B cell (primary cell): ENCODE results near the gene GMNC. TPM values are rescaled to one million over a fixed set of nuclear protein-coding genes. Genes with fewer than 3 reads are reported as not detected.

ENCODE experiments used
- ATAC-seq: fragments of 200-7000 bp; cut with Tn5 transposase; one replicate; pipeline ENCODE4 v1.10.0; 2021; ENCODE audit warnings: low read depth, mild to moderate bottlenecking, moderate number of reproducible peaks, moderate library complexity
- CTCF ChIA-PET: fragments of 350-600 bp; sonication (Branson Sonifier 250); formaldehyde crosslinking; loops from one replicate; lab custom pipeline; 2021; ENCODE audit warnings: antibody characterized with exemption, inconsistent platforms; lab: Charles Lee
- POLR2A ChIA-PET: fragments of 350-600 bp; sonication (Branson Sonifier 250); formaldehyde crosslinking; loops from one replicate; lab custom pipeline; 2021; ENCODE audit warnings: antibody characterized with exemption; lab: Charles Lee
- DNase-seq: peaks from one replicate; pipeline ENCODE4 v3.0.0; 2013
- H2AFZ ChIP-seq: 2 replicates; pipeline ENCODE4 v1.6.1; 2012; ENCODE audit warnings: mild to moderate bottlenecking, low read depth, low read length; ENCODE audit not compliant: insufficient read depth, poor library complexity, severe bottlenecking
- H3K27ac ChIP-seq, 2 donors: 1 replicate in 1 of 2; 2 replicates in 1 of 2; pipeline ENCODE4 v1.5.1; 2012 to 2013; ENCODE audit warnings: low read length in 2 of 2, mild to moderate bottlenecking in 2 of 2, moderate library complexity in 1 of 2
- H3K27me3 ChIP-seq, 4 experiments: fragments of 200-600 bp in 1 of 4; sonication (generic) in 1 of 4; replicated peaks in 1 of 4; 1 replicate in 2 of 4; 2 replicates in 2 of 4; pipeline versions ENCODE4 v1.6.1 to v1.7.0; 2013 to 2016; ENCODE audit warnings: low read length in 3 of 4, mild to moderate bottlenecking in 2 of 4, mixed read lengths in 1 of 4, moderate library complexity in 1 of 4; ENCODE audit not compliant: insufficient read depth in 4 of 4, control insufficient read depth in 3 of 4; ENCODE audit errors: control extremely low read depth in 1 of 4
- H3K36me3 ChIP-seq, 2 experiments: replicated peaks in 1 of 2; 1 replicate in 1 of 2; 2 replicates in 1 of 2; pipeline versions ENCODE4 v1.6.1 to v1.7.1; 2013; ENCODE audit warnings: low read length in 1 of 2; ENCODE audit not compliant: insufficient read depth in 2 of 2, control insufficient read depth in 1 of 2; ENCODE audit errors: control extremely low read depth in 1 of 2, extremely low read depth in 1 of 2
- H3K4me1 ChIP-seq, 2 donors: fragments of 200-600 bp in 1 of 2; sonication (generic) in 1 of 2; 1 replicate in 1 of 2; 2 replicates in 1 of 2; pipeline versions ENCODE4 v1.5.1 to v1.6.1; 2013 to 2017; ENCODE audit warnings: low read length in 2 of 2; ENCODE audit not compliant: control insufficient read depth in 2 of 2, insufficient read depth in 2 of 2
- H3K4me2 ChIP-seq: replicated peaks from 2 replicates; pipeline ENCODE3; 2012; ENCODE audit warnings: mild to moderate bottlenecking, low read depth, low read length; ENCODE audit not compliant: poor library complexity, severe bottlenecking
- H3K4me3 ChIP-seq, 5 experiments: fragments of 200-600 bp in 1 of 5; sonication (generic) in 1 of 5; 1 replicate in 3 of 5; 2 replicates in 2 of 5; pipeline versions ENCODE4 v1.5.1 to v1.7.0; 2011 to 2016; ENCODE audit warnings: low read length in 4 of 5, mild to moderate bottlenecking in 4 of 5, low read depth in 2 of 5, control low read depth in 1 of 5, moderate library complexity in 1 of 5; ENCODE audit not compliant: insufficient read depth in 1 of 5; ENCODE audit errors: control extremely low read depth in 1 of 5, extremely low read depth in 1 of 5
- H3K79me2 ChIP-seq: fragments of 200-600 bp; sonication (generic); one replicate; pipeline ENCODE4 v1.6.0; 2016; ENCODE audit warnings: low read length; ENCODE audit not compliant: control insufficient read depth, insufficient read depth
- H3K9ac ChIP-seq: fragments of 200-600 bp; sonication (generic); 2 replicates; pipeline ENCODE4 v1.6.1; 2017; ENCODE audit warnings: mild to moderate bottlenecking, low read length, moderate library complexity
- H3K9me3 ChIP-seq, 3 donors: one replicate each; pipeline versions ENCODE4 v1.6.1 to v1.7.1; 2013; ENCODE audit warnings: low read length in 2 of 3; ENCODE audit not compliant: control insufficient read depth in 2 of 3, insufficient read depth in 1 of 3; ENCODE audit errors: control extremely low read depth in 1 of 3
- H4K20me1 ChIP-seq: 2 replicates; pipeline ENCODE4 v1.6.0; 2012; ENCODE audit warnings: mild to moderate bottlenecking, low read length; ENCODE audit not compliant: insufficient read depth, control insufficient read depth, poor library complexity, severe bottlenecking
- H3K27ac Mint-ChIP-seq: one replicate; pipeline ENCODE4 v1.8.0; 2021; ENCODE audit warnings: mixed read lengths
- H3K27me3 Mint-ChIP-seq: one replicate; pipeline ENCODE4 v1.8.0; 2021; ENCODE audit warnings: mixed read lengths
- H3K4me1 Mint-ChIP-seq: one replicate; pipeline ENCODE4 v1.8.0; 2021; ENCODE audit warnings: mixed read lengths
- H3K4me3 Mint-ChIP-seq: one replicate; pipeline ENCODE4 v1.8.0; 2021; ENCODE audit warnings: mixed read lengths
- H3K9me3 Mint-ChIP-seq: one replicate; pipeline ENCODE4 v1.8.0; 2022; ENCODE audit warnings: mixed read lengths; ENCODE audit not compliant: insufficient read depth
- EZH2 ChIP-seq: IDR thresholded peaks from 2 replicates; pipeline ENCODE4 v1.6.1; 2012; ENCODE audit warnings: borderline replicate concordance, low read depth, mild to moderate bottlenecking, moderate library complexity, low read length; ENCODE audit not compliant: insufficient read depth, poor library complexity, severe bottlenecking
- WGBS: methylation state at CpG from one replicate; pipeline ENCODE4 v1.1.5; 2013; ENCODE audit warnings: missing lambda C conversion rate; ENCODE audit not compliant: insufficient coverage; 5-methylcytosine and 5-hydroxymethylcytosine counted together
- intact Hi-C: fragments of 100-400 bp; cut with micrococcal nuclease; formaldehyde crosslinking; loops from one replicate; pipeline ENCODE4 v1.10.0; 2022
- polyA plus RNA-seq: library from polyadenylated mRNA; depleted of rRNA; stranded (reverse); fragments of >200 nt; gene quantifications from 2 replicates; pipeline ENCODE4 v1.2.3, GENCODE V29; 2012
- total RNA-seq, 2 donors: library from RNA; stranded (reverse); fragments of 120-200 nt in 1 of 2; gene quantifications; 1 replicate in 1 of 2; 2 replicates in 1 of 2; pipeline versions ENCODE4 v1.2.3 to v1.2.4, GENCODE V29; 2013 to 2022
- TF ChIP-seq, protein P1 (sequence below): fragments of 200-600 bp; IDR thresholded peaks from one replicate; pipeline ENCODE4 v1.8.0; 2022; ENCODE audit warnings: antibody characterized with exemption, mild to moderate bottlenecking

Gene GMNC
- total and polyA plus RNA-seq, 2 donors (not counting 1 experiment from before 2014, with no cell fraction given): not detected

GRCh38 chr3:190811775-190812480, 50.6 kb downstream of the GMNC start:
- no peaks in the 10 kb centered on the region for H3K27me3 ChIP-seq
- no peak overlapping the region for H3K4me2 ChIP-seq
- H4K20me1 ChIP-seq: no peaks in the 10 kb centered on the region
- POLR2A ChIA-PET: no interaction called here
- no peaks in the 10 kb centered on the region for H3K36me3 ChIP-seq
- peaks cover 4% of the 10 kb centered on the region for H3K27me3 Mint-ChIP-seq
- no peak overlapping the region for H3K4me3 Mint-ChIP-seq
- no peaks in the 10 kb centered on the region for H3K9me3 ChIP-seq
- CTCF ChIA-PET: no interaction called here
- DNase-seq: peak; percentile 13
- no peaks in the 10 kb centered on the region for H3K79me2 ChIP-seq
- no peaks in the 10 kb centered on the region for H3K4me1 Mint-ChIP-seq
- H3K9ac ChIP-seq: no peak overlapping the region
- intact Hi-C loops: loop anchor here (5.0 kb wide), 1 partner anchor 1630 kb away; no protein-coding TSS in a partner anchor
- no peak overlapping the region for H3K4me3 ChIP-seq
- TF ChIP-seq EZH2: no peak
- TF ChIP-seq, protein P1, sequence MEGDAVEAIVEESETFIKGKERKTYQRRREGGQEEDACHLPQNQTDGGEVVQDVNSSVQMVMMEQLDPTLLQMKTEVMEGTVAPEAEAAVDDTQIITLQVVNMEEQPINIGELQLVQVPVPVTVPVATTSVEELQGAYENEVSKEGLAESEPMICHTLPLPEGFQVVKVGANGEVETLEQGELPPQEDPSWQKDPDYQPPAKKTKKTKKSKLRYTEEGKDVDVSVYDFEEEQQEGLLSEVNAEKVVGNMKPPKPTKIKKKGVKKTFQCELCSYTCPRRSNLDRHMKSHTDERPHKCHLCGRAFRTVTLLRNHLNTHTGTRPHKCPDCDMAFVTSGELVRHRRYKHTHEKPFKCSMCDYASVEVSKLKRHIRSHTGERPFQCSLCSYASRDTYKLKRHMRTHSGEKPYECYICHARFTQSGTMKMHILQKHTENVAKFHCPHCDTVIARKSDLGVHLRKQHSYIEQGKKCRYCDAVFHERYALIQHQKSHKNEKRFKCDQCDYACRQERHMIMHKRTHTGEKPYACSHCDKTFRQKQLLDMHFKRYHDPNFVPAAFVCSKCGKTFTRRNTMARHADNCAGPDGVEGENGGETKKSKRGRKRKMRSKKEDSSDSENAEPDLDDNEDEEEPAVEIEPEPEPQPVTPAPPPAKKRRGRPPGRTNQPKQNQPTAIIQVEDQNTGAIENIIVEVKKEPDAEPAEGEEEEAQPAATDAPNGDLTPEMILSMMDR: peak; percentile 67
- peaks cover under 1% of the 10 kb centered on the region for H3K9me3 Mint-ChIP-seq
- H2AFZ ChIP-seq: no peak overlapping the region
- no peak overlapping the region for H3K27ac Mint-ChIP-seq
- H3K4me1 ChIP-seq: no peaks in the 10 kb centered on the region
- ATAC-seq: no peak
- H3K27ac ChIP-seq: no peak overlapping the region
- WGBS: 28% methylated on average over 7 of the region's 14 CpGs

- Histone ChIP-seq H4K20me1 (no peaks in the 10 kb centered on the region), H3K9ac (no peak overlapping the region), H2AFZ (no peak overlapping the region), H3K9me3 (no peaks in the 10 kb centered on the region), H3K36me3 (no peaks in the 10 kb centered on the region), H3K4me3 (no peak overlapping the region), H3K27me3 (no peaks in the 10 kb centered on the region), H3K27ac (no peak overlapping the region), H3K4me2 (no peak overlapping the region), H3K79me2 (no peaks in the 10 kb centered on the region), H3K4me1 (no peaks in the 10 kb centered on the region)
- POLR2A ChIA-PET: no interaction called here
- intact Hi-C loops: loop anchor here (5.0 kb wide), 1 partner anchor 1631 kb away; no protein-coding TSS in a partner anchor
- Mint-ChIP-seq H3K27ac (no peak overlapping the region), H3K27me3 (peaks cover 4% of the 10 kb centered on the region), H3K4me3 (no peak overlapping the region), H3K4me1 (no peaks in the 10 kb centered on the region), H3K9me3 (no peaks in the 10 kb centered on the region)
- WGBS: 81% methylated on average over 4 of the region's 4 CpGs
- CTCF ChIA-PET: no interaction called here
- DNase-seq: no peak
- no peak for ATAC-seq
- TF ChIP-seq, protein P1: no peak
- TF ChIP-seq EZH2: no peak
Observed at GRCh38 chr3:190810957-190811356, 51.5 kb downstream of the GMNC start.
